A549 (cell line): ENCODE data around the gene ZP1.
"Not testable (repeated sequence)": the region's sequence is repeated elsewhere in the genome, so short reads cannot be mapped to it uniquely, and the experiment has no call there.

ENCODE experiments used
- CTCF ChIP-seq: fragments of >200 bp; sonication (Bioruptor Twin); formaldehyde crosslinking; IDR thresholded peaks from 3 replicates; pipeline ENCODE4 v1.5.1; 2016
- NR3C1 ChIP-seq: fragments of >200 bp; sonication (Bioruptor Twin); formaldehyde crosslinking; IDR thresholded peaks from 3 replicates; pipeline ENCODE4 v1.6.1; 2017

- TF ChIP-seq CTCF, NR3C1: not testable (repeated sequence)
Observed at GRCh38 chr11:60909680-60910280, 42.4 kb downstream of the ZP1 start.
